ENCODE measurements around the gene PAK5.

Gene PAK5

DNA sequence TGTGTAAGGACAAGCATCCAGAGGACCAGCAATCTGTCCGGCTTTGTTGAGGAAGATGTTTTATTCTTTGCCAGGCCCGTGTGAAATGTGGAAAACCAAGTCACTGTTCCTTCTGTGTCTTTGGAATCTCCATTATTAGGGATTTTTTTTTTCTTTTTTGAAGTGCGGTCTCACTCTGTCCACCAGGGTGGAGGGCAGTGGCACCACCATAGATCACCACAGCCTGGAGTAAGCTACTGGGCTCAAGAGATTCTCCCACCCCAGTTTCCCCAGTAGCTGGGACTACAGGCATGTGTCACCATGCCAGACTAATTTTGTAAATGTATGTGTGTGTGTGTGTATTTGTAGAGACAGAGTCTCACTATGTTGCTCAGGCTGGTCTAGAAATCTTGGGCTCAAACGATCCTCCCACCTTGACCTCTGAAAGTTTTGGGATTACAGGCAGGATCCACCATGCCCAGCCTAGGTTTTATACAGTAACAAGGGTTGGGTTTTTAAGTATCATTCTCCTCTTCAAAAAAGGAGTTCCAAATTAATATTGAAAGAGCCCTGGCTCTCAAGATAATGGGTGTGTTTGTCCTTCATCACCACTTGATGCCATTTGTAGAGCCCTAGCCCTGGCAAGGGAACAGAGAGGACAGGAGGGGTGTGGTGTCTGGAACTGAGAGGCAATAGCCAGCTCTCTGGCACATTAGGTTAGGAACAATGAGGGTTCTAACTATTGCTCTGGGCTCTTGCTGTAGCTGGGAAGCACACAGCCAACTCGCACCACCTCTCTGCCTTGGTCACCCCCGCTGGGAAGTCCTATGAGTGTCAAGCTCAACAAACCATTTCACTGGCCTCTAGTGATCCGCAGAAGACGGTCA is 321.3 kb downstream of the PAK5 start:
- DNase-seq (ENCODE audit: low spot score), result no peak

DNA sequence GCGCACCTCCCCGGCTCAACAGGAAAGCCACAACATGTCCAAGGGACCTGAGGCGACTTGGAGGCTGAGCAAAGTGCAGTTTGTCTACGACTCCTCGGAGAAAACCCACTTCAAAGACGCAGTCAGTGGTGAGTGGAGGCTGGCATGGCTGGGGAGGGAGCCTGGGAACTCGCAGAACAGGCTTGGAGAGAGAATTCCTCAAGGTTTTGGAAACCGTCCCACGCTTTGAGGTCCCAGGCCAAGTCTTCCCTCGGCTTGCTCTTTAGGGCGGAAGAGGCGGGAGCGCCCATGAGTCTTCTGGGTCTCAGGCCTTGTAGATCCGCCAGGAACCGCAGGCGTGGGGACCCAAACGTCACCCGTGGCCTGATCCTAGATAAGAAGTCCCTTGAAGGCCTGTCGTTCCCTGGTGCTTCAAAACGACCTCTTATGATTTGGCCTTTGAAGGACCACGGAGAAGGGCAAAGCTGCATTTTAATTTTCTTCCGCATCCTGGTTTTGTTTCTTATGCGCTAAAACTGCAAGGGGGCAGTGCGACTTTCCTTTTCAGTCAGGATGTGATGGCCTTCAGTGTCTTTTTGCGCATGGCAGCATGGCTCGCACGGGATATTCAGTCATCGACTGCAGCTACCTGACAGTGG is 322.5 kb downstream of the PAK5 start:
- no peak for DNase-seq (ENCODE audit: low spot score)

DNA sequence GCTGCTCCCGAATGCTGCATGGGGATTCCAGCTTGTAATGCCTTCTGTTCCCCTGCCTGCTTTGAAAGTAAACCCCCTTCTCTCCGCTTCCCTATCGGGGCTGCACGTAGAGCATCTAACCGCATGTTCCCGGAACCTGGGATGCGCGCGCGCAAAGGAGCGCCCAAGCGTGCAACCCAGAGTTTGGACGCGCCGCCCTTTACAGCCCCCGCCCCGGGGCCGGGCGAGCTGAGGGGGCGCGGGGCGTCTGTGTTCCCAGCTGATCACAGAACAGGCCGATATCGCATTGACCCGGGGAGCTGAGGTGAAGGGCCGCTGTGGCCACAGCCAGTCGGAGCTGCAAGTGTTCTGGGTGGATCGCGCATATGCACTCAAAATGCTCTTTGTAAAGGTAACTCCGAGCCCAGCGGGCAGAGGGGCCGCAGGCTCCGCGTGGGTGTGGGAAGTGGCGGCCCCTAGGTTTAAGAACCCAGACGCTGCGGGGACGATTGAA is 323.1 kb downstream of the PAK5 start:
- DNase-seq (ENCODE audit: low spot score), result no peak

DNA sequence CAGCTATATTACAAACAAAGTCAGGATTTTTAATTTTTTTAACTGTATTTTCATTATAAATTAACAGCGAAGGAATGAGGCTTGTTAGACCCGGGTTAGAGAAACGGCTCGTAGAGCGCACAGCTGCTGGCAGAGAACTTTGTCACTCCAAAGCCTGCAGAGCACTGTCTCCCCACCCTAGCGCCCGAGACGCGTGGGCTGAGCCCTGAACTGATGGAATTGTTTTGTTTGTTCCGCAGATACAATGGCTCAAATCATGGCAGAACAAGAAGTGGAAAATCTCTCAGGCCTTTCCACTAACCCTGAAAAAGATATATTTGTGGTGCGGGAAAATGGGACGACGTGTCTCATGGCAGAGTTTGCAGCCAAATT is 323.7 kb downstream of the PAK5 start:
- DNase-seq (ENCODE audit: low spot score), result no peak

DNA sequence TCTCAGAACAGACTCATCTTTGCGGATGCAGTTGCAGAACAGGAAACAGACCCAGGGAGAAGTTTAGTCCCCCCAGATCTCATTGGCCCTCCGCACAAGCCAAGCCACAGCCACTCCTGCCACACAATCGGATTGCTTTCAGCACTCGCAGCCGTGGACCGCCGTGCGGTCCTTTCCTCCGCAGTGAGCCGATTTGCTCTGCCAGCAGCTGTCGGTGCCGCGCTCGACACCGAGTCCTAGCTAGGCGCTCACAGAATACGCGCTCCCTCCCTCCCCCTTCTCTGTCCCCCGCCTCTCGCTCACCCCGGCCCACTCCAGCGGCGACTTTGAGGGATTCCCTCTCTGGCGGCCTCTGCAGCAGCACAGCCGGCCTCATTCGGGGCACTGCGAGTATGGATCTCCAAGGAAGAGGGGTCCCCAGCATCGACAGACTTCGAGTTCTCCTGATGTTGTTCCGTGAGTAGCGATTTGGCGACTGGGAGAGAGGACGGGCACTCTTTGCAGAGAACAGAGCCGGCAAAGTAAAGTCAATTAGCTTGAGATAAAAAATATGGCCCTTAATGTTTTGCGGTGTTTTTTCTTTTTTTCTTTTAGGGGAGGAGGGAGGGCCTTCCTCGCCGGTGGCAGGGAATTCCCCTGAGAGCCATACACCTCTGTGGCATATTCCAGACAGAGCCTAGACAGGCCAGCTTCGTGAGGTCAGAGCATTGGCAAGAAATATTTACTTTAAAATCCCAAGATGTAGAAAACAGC is 324.2 kb downstream of the PAK5 start, which contains the start of gene LAMP5:
LAMP5 (plus strand) TSS at position 130 of the 753 bp plus-strand sequence; CDS start at position 393, 263 bp downstream.
- DNase-seq (ENCODE audit: low spot score), result no peak

DNA sequence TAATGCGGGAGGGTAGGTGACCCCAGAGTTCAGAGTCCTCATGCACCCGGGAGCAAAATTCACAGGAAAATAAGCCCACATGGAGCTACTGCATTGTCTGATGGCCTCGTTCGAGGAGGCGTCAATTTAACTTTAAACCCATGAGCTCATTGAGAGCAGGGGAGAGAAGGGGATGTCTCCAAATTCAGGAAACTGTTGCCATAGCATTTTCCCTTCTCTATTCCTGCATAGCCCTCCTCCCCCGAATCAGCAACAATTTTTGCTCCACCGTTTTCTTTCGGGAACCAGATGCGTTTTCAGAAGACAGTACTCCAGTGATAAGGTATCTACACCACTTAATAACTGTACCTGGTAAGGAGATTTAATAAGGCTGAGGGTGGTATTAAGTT is 324.8 kb downstream of the PAK5 start:
- no peak for DNase-seq (ENCODE audit: low spot score)

DNA sequence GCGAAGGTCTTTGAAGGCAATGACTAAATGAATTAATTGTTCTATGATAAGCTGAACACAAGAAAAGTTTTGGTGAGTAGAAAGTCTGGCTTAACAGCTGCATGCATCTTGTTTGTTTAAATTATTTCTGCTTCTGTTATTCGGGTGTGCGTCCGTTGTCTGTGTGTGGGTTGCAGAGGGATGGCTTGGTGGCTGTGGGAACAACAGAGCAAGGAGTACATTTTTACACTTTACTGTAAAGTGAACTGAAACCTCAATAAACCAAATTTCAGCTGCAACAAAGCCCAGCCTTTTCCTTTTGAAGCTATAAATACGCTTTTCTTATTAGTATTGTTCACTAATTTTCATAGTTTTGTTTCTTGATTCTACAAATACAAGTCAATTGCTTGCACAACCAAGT is 328.0 kb downstream of the PAK5 start:
- DNase-seq (ENCODE audit: low spot score), result no peak

DNA sequence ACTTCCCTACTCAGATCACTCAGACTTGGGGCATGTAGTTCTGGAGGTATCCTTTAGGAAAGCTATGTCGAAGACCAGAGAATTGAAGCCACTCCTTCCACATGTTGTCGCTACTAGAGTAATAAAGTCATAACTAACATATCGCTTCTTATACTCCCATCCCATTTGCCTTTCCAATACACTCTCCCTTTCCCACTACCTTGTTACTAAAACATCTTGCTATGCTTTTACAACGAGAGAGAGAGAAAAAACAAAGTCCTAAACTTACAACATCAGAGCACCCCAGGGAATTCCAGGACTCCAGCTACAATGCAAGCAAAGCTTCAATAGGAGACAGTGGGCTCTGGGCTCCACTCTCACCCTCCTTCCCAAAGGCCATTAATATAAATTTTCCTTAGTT is 329.6 kb downstream of the PAK5 start:
- no peak for DNase-seq (ENCODE audit: low spot score)

DNA sequence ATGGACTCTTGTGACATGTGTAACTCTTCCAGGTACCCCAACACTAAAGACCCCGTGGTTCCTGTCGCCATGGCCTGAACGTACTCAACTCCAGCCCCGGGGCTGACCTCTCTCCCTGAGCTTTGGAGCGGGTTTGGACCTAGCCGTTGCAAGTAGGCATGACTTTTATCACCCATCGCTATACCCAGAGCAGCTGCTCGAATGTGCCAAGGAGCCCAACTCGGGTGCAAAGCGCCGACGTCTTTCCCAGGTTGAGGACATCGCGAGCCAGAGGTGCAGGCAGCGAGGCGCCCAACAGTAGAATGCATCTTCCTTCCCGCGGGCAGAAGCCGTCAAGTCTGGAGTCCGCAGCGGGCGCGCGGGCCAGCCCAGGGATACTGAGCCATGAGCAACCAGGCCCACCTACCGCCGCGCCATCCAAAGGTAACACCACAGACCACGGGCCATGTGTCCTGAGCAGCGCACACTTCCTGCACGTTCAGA is 330.1 kb downstream of the PAK5 start:
- no peak for DNase-seq (ENCODE audit: low spot score)

DNA sequence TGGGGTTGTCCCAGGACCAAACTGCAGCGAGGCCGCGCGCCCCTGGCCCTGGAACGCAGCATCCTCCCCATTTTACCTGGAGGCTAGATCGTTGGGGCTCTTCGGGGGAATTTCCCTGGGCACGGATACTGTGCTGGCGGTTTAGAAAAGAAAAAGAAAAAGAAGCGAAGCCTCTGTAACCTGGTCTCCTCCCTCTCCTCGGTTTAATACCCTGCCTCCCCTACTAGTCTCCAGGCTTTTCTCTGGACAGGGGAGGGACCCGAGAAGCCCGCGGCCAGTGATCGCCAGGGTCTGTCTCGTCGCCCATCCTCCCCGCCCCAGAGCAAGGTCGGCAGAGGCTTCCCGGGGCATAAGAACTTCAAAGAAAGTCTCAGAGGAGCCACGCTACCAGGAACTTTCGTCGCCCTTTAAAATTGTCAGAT is 330.6 kb downstream of the PAK5 start:
- DNase-seq (ENCODE audit: low spot score), result no peak

DNA sequence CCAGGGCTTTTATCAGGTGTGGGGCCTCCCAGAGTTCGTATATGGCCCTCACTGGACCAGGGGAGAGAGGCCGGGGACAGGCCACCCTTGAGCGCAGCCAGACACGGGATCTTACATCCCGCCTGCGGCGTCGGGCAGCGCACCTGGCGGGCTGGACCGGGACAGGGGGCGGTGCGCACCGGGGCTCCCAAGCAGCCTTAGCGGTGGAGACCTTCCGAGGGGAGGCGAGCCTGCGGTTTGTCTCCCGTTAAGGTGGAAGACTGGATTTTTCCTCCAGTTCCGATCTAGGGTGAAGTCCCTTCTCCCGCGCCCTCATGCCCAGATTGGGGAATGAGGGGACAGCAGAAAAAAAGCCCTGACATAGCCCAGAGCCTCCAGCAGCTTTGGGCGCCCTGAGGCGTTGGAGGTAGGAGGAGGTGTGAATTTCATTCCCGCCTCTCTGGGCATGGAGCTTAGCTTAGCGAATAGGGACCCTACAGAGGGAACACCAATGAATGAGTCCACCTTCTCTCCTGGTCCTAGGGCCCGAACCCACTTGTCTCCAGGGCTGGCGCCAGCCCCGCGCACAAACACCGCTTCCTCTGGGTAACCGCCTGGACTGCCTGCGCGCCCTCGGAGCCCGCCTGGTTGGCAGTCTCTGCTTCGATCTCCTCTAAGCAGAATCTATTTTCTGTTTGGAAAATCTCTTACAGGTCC is 331.2 kb downstream of the PAK5 start:
- DNase-seq (ENCODE audit: low spot score), result no peak

DNA sequence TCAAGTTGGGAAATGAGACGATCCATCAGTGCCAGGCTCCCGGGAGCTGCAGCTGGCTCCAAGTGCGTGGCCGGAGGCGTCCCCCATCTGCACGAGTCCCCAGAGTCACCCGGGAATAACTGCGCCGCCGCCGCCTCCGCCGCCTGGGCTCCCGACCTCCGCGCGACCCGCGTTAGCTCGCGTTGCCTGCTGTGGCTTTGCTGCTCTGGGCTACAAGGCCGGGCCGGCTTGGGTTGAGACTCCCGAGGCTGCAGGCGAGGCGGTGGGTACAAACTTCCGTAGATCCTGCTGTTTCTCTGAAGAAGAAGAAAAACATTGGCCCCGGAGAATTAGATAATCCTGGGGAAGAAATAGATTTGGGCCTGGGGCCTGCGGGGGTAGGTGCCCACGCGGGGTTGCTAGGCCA is 331.9 kb downstream of the PAK5 start:
- no peak for DNase-seq (ENCODE audit: low spot score)

DNA sequence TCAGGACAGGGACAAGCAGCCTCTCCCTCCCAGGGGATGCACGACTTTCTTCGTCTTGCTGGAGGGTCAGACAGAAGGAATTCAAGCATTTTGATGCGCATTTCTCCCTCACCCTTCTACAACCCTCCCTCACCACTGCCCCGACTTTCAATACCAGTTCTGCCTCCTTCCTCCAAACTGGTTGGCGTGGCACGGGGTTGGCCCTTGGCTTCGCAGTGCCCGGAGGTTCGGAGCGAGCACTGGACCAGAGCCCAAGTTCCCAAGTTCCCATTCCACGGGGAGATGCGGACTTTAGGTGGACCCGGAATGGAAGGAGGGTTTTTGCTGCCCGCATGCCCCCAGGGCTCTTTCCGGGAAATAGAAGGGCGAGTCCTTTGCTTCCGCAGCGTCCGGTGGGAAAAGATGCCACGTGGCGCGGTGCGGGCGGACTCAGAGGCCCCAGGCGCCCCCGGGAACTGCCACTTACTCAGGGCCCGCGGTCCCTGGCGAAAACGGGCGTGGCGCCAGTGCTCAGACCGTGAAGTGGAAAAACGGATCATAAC is 332.5 kb downstream of the PAK5 start:
- DNase-seq (ENCODE audit: low spot score), result no peak

DNA sequence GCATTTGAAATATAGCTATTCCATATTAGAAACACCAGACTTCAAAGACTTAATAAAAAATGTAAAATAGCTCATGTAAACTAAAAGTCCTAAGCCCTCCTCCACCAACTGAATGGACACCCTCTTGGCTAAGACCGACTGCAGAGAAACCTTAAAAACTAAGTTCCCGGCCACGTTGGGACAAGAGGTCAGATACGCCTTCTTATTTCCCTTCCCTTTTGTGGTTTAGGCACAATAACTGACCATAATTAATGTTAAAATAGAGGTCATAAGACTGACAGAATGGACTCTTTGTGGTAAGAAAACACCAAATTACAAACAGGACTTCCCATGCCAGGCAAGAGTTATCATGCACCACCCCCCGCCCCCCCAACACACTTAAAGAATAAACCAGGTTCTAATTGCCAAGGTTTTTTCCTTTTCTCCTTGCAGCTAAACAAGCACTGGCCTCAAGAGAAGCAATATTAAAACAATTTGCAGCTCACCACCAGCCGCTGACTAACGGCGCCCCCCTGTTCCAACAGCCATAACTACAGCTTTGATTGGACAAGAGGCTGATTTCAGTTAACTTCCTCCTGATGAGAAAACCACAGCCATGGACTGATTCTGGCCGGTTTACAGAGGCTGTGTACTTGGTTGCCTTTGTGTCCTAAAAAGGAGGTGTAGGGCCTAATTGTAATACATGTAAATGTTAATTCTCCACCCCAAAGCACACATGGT is 335.2 kb downstream of the PAK5 start:
- no peak for DNase-seq (ENCODE audit: low spot score)

DNA sequence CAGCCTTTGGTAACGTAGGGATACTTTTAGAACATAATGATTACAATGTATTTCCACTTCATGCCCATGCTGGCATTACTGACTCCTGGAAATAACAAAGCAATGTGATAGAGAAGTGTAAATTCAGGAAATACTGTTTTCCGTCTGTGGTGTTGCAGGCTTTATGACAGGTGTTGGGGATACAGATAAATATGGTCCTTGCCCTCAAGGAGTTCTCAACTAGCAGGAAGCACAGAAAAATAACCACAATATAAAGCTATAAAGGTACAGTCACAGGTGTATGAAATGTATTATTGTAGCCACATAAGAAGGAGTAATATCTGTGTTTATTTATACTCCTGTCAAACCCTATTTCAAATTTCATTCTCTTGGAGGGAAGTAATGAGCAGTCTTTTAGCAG is 337.4 kb downstream of the PAK5 start:
- DNase-seq (ENCODE audit: low spot score), result no peak

DNA sequence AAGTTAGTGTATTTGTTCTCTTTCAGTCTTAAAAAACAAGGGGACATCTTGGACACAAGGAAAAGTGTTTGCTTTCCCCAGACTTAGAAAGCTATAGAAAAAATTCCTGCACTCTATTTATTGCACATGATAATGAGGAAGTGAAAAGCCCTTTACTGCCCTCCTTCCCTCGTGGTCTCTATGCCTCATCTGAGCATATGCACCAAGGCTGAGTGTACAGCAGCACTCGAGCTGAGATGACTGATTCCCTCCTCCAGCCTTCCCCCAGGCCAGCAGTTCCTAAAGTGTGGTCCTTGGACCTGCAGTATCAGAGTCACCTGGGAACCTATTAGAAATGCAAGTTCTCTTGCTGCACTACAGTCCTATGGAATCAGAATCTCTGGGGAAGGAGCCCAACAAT is 338.8 kb downstream of the PAK5 start:
- DNase-seq (ENCODE audit: low spot score), result no peak

DNA sequence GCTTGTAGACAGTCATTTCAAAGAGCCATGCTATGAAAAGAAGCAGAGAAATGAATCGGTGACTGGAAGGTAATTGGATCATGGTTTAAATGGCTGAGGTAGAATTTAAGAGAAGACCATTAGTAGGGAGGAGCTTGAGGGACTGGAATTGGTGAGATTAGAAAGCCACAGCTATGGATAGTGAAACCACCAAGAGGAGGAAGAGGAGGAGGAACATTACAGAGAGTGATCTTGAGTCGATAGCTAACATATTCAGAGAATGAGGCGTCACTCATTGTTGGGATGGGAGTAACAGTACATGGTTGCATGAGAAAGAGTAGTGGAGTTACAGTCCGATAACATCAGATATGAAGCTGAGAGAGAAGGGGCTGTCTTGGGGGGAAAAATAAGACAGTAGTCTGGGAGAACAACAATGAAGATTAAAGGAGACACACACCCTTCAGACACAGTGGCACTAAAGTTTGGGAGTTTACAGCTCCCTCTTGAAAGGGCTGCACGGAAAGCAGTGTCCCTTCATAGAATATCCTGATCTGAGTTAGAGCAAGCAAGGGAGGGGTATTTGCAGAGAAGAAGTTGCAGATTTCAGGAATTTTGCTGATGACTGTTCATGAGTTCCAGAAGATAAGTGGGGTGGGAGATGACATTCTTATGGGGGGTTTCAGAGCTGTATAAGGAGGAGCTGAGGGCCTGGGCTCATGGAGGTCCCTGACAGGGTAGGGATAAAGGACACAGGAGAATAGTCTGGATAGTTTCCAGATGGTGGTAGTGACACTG is 339.6 kb downstream of the PAK5 start:
- no peak for DNase-seq (ENCODE audit: low spot score)

DNA sequence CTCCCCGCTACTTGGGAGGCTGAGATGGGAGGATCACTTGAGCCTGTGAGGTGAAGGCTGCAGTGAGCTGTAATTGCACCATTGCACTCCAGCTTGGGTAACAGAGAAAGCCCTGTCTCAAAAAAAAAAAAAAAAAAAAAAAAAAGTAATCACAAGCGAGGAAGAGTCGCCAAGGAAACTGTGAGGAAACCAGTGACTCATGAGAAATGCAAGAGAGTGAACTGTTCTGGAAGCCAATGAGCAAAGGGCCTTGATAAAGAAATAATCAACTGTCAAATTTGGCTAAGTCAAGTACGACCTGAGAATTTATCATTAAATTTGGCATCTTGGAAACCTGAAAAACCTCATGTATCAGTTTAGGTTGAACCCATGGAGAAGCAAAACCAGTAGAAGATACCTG is 340.6 kb downstream of the PAK5 start:
- no peak for DNase-seq (ENCODE audit: low spot score)

DNA sequence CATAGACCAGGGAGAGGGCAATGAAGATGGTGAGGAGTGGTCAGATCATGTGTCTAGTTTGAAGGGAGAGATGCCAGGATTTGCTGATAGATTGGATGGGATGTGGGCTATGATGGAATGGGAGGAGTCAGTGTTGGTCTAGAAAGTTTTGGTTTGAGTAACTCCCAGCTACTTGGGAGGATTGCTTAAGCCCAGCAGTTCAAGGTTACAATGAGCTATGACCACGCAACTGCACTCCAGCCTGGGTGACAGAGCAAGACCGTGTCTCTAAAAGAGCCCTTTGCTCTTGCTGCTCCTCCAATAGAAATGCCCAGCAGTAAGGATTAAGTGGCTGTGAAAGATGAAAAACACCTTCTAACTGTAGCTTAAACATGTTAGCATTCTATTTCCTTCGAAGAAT is 342.7 kb downstream of the PAK5 start:
- DNase-seq (ENCODE audit: low spot score), result no peak

DNA sequence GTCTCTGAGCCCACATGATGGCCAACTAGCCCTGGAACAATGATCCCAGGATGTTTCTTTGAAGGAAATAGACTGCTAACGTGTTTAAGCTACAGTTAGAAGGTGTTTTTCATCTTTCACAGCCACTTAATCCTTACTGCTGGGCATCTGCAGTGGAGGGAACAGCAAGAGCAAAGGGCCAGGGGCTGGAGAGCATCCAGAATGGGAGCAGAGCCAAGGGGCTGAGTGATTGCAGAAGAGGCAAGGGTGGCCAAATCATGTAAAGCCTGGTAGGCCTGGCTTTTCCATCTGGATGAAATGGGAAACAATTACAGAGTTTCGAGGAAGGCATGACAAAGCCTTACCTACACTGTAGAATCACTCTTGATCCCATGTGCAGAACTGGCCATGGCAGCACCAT is 343.2 kb downstream of the PAK5 start:
- no peak for DNase-seq (ENCODE audit: low spot score)

Measured in activated CD4-positive, alpha-beta T cell treated with anti-CD3 and anti-CD28 coated beads, Interleukin-2, Interleukin-4, amounts not matched to agents 100 ng/mL and 50 ng/mL, durations not matched to agents 16 hours and 8 hours (primary cell).